ENCODE data around the gene NRSN2.
"Not testable (repeated sequence)": the region's sequence is repeated elsewhere in the genome, so short reads cannot be mapped to it uniquely, and the experiment has no call there.

NRSN2 gene

GRCh38 chr20:383889-384288 is 37.0 kb downstream of the NRSN2 start:
- TF ChIP-seq CTCF (IDR thresholded peaks at IDR 0.05; ENCODE audit: low read depth, low read length, missing control alignments), result no peak
- DNase-seq (ENCODE audit: low read depth), result no peak
- in situ Hi-C loops (cut with HindIII; ENCODE audit: low sequenced_read_pairs), result loop anchor here (5.0 kb wide), 1 partner anchor 48 kb away; no protein-coding TSS in a partner anchor
- H3K4me3 ChIP-seq (ENCODE audit: low read depth, low read length), result no peak overlapping the region

- H3K4me3 ChIP-seq (ENCODE audit: low read depth, low read length), result no peak overlapping the region
- TF ChIP-seq CTCF (IDR thresholded peaks at IDR 0.05; ENCODE audit: low read depth, low read length, missing control alignments), result no peak
- in situ Hi-C loops (cut with HindIII; ENCODE audit: low sequenced_read_pairs), result loop anchor here (5.0 kb wide), 1 partner anchor 48 kb away; no protein-coding TSS in a partner anchor
- DNase-seq (ENCODE audit: low read depth), result no peak
These were observed 37.8 kb downstream of the NRSN2 start for GRCh38 chr20:384723-385122.

GRCh38 chr20:385448-385847 is 38.5 kb downstream of the NRSN2 start:
- TF ChIP-seq CTCF (IDR thresholded peaks at IDR 0.05; ENCODE audit: low read depth, low read length, missing control alignments), result no peak
- no peak for DNase-seq (ENCODE audit: low read depth)
- in situ Hi-C loops (cut with HindIII; ENCODE audit: low sequenced_read_pairs), result no loop called here
- H3K4me3 ChIP-seq (ENCODE audit: low read depth, low read length), result no peak overlapping the region

DNA sequence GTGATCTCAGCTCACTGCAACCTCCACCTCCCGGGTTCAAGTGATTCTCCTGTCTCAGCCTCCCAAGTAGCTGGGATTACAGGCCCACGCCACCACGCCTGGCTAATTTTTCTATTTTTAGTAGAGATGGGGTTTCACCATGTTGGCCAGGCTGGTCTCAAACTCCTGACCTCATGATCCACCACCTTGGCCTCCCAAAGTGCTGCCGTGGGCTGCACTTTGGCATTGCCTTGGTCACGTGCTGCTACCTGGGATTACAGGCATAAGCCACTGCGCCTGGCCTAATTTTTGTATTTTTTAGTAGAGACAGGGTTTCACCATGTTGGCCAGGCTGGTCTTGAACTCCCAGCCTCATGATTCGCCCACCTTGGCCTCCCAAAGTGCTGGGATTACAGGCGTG is 39.7 kb downstream of the NRSN2 start:
- H3K4me3 ChIP-seq (ENCODE audit: low read depth, low read length); DNase-seq (ENCODE audit: low read depth); in situ Hi-C loops (cut with HindIII; ENCODE audit: low sequenced_read_pairs): not testable (repeated sequence)

GRCh38 chr20:387520-387919 is 40.6 kb downstream of the NRSN2 start:
- H3K4me3 ChIP-seq (ENCODE audit: low read depth, low read length), result no peak overlapping the region
- no peak for TF ChIP-seq CTCF (IDR thresholded peaks at IDR 0.05; ENCODE audit: low read depth, low read length, missing control alignments)
- no peak for DNase-seq (ENCODE audit: low read depth)
- in situ Hi-C loops (cut with HindIII; ENCODE audit: low sequenced_read_pairs), result no loop called here

- TF ChIP-seq CTCF (IDR thresholded peaks at IDR 0.05; ENCODE audit: low read depth, low read length, missing control alignments), result no peak
These were observed 41.4 kb downstream of the NRSN2 start for GRCh38 chr20:388034-388994.

GRCh38 chr20:389220-389619 is 42.3 kb downstream of the NRSN2 start:
- TF ChIP-seq CTCF (IDR thresholded peaks at IDR 0.05; ENCODE audit: low read depth, low read length, missing control alignments), result no peak
- in situ Hi-C loops (cut with HindIII; ENCODE audit: low sequenced_read_pairs), result no loop called here
- no peak overlapping the region for H3K4me3 ChIP-seq (ENCODE audit: low read depth, low read length)

More at GRCh38 chr20:388034-388994, 41.4 kb downstream of the NRSN2 start:
- in situ Hi-C loops (cut with HindIII; ENCODE audit: low sequenced_read_pairs), result no loop called here
- no peak overlapping the region for H3K4me3 ChIP-seq (ENCODE audit: low read depth, low read length)
- DNase-seq (ENCODE audit: low read depth), result no peak

More at GRCh38 chr20:389220-389619, 42.3 kb downstream of the NRSN2 start:
- no peak for DNase-seq (ENCODE audit: low read depth)
